Cardiac muscle cell (in vitro differentiated cells and primary cell): ENCODE results near the gene CASKIN1. TPM values are rescaled to one million over a fixed set of nuclear protein-coding genes. Genes with fewer than 3 reads are reported as not detected.

Experiments
- DNase-seq, 2 donors: peaks; one replicate each; pipeline versions ENCODE4 v3.0.0 to v3.0.0-alpha.2; 2010 to 2017; ENCODE audit warnings: low read depth in 1 of 2, low spot score in 1 of 2
- H3K27ac ChIP-seq: fragments of 200-600 bp; sonication (generic); 2 replicates; pipeline ENCODE4 v1.5.1; 2016
- H3K27me3 ChIP-seq: fragments of 200-600 bp; sonication (generic); 2 replicates; pipeline ENCODE4 v1.6.0; 2016; ENCODE audit warnings: control low read depth
- H3K36me3 ChIP-seq: fragments of 200-600 bp; sonication (generic); 2 replicates; pipeline ENCODE4 v1.5.1; 2016; ENCODE audit warnings: control low read depth
- H3K4me1 ChIP-seq: fragments of 200-600 bp; sonication (generic); 2 replicates; pipeline ENCODE4 v1.8.1; 2017; ENCODE audit warnings: low read depth, mild to moderate bottlenecking, mixed run types
- H3K4me3 ChIP-seq: fragments of 200-600 bp; sonication (generic); 2 replicates; pipeline ENCODE4 v1.5.1; 2016; ENCODE audit warnings: mild to moderate bottlenecking
- H3K9me3 ChIP-seq: fragments of 200-600 bp; sonication (generic); 2 replicates; pipeline ENCODE4 v1.5.1; 2017; ENCODE audit warnings: low read depth, mild to moderate bottlenecking, control low read depth
- polyA plus RNA-seq: library from polyadenylated mRNA; unstranded; fragments of >200 nt; fragmentation: Nextera tagmentation; extraction: Ambion mirVana; gene quantifications from 2 replicates; pipeline ENCODE4 v1.2.1, GENCODE V29; 2016
- total RNA-seq: library from RNA; depleted of rRNA; stranded (reverse); fragments of >200 nt; gene quantifications from 2 replicates; pipeline ENCODE4 v1.2.3, GENCODE V29; 2016
- TF ChIP-seq, protein P1 (sequence below): IDR thresholded peaks from 2 replicates; pipeline ENCODE4 v1.5.1; 2012; ENCODE audit warnings: low read depth, mild to moderate bottlenecking, low read length

The CASKIN1 gene
- total and polyA plus RNA-seq, 2 experiments from 2014 or later: 14.3 to 15.5 TPM

GRCh38 chr16:2157480-2158261 is 38.7 kb downstream of the CASKIN1 start:
- Histone ChIP-seq H3K4me1 (peaks cover 27% of the 10 kb centered on the region), H3K36me3 (no peaks in the 10 kb centered on the region), H3K27ac (no peak overlapping the region), H3K4me3 (no peak overlapping the region), H3K9me3 (no peaks in the 10 kb centered on the region), H3K27me3 (no peaks in the 10 kb centered on the region)
- DNase-seq: no peak
- TF ChIP-seq, protein P1, sequence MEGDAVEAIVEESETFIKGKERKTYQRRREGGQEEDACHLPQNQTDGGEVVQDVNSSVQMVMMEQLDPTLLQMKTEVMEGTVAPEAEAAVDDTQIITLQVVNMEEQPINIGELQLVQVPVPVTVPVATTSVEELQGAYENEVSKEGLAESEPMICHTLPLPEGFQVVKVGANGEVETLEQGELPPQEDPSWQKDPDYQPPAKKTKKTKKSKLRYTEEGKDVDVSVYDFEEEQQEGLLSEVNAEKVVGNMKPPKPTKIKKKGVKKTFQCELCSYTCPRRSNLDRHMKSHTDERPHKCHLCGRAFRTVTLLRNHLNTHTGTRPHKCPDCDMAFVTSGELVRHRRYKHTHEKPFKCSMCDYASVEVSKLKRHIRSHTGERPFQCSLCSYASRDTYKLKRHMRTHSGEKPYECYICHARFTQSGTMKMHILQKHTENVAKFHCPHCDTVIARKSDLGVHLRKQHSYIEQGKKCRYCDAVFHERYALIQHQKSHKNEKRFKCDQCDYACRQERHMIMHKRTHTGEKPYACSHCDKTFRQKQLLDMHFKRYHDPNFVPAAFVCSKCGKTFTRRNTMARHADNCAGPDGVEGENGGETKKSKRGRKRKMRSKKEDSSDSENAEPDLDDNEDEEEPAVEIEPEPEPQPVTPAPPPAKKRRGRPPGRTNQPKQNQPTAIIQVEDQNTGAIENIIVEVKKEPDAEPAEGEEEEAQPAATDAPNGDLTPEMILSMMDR: no peak

DNA sequence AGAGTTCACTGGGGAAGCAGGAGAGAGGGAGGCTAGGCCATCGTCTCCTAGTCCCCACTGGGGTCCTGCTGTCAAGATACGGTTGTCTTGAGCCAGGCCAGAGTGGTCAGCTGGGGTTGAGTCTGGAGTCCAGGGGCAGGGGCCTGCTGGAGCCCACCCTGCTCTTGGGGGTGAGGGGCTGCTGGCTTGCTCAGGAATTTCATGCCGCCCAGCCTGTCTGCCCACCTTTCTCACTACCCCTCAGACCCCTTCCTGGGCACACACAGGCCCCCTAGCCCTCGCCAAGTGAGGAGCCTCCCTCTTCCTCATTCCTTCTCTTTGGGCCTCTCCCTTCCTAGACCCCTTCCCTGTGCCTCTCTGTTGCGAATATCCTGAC is 39.6 kb downstream of the CASKIN1 start:
- DNase-seq: no peak
- Histone ChIP-seq H3K4me3 (peak overlapping the region; percentile 91), H3K4me1 (peaks cover 29% of the 10 kb centered on the region), H3K9me3 (no peaks in the 10 kb centered on the region), H3K27ac (peak overlapping the region; percentile 63), H3K36me3 (no peaks in the 10 kb centered on the region), H3K27me3 (no peaks in the 10 kb centered on the region)
- TF ChIP-seq, protein P1: no peak

DNA sequence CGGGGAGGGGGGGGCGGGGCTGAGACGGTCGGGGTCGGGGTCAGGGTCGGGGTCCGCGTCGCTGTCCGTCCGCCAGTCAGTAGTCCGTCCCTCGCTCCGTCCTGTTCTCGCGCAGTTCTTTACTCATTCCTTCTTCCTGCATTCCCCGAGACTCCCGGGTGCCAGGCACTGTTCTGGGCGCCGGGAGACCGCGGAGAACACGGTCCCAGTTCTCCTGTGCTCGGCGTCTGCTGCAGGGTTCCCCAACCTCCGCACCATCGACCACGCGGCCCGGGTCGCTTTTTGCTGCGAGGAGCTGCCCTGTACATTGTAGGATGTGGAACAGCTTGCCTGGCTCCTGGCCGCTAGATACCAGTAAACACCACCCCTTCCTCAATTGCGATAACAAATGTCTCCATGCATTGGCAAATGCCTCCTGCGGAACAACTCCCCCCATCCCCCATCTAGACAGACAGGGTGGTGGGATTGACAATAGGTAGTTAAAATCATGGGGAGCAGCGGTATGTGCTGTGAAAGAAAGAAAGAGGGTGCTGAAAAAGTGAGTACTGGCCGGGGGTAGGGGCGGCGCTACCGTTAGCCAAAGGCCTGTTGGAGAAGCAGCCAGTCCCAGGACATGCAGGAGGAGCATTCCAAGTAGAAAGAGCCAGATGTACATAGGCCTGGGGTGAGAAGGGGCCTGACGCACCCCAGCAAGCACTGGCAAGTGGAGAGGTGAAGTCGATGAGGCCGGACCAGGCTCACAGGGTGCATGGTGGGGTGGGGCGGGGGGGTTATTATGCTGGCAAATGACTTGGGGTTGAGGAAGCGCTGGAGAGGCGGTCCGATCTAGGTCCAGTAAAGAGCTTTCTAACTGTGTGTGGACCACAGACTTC is 40.2 kb downstream of the CASKIN1 start:
- Histone ChIP-seq H3K4me3 (peak overlapping the region; percentile 91), H3K27me3 (no peaks in the 10 kb centered on the region), H3K9me3 (no peaks in the 10 kb centered on the region), H3K36me3 (no peaks in the 10 kb centered on the region), H3K4me1 (peaks cover 29% of the 10 kb centered on the region), H3K27ac (peak overlapping the region; percentile 63)
- TF ChIP-seq, protein P1: no peak
- peak; percentile 59 to 74 for DNase-seq

GRCh38 chr16:2155091-2155950 is 41.1 kb downstream of the CASKIN1 start, which contains the start of gene TRAF7:
TRAF7 (plus strand) TSS chr16:2155782; CDS start chr16:2163921, 8,139 bp downstream.
- Histone ChIP-seq H3K27me3 (no peaks in the 10 kb centered on the region), H3K36me3 (no peaks in the 10 kb centered on the region), H3K4me3 (peak within 1 kb of the TSS; percentile 91), H3K9me3 (no peaks in the 10 kb centered on the region), H3K4me1 (peaks cover 33% of the 10 kb centered on the region), H3K27ac (peak within 1 kb of the TSS; percentile 67)
- peak; percentile 100 for DNase-seq
- TF ChIP-seq, protein P1: no peak

DNA sequence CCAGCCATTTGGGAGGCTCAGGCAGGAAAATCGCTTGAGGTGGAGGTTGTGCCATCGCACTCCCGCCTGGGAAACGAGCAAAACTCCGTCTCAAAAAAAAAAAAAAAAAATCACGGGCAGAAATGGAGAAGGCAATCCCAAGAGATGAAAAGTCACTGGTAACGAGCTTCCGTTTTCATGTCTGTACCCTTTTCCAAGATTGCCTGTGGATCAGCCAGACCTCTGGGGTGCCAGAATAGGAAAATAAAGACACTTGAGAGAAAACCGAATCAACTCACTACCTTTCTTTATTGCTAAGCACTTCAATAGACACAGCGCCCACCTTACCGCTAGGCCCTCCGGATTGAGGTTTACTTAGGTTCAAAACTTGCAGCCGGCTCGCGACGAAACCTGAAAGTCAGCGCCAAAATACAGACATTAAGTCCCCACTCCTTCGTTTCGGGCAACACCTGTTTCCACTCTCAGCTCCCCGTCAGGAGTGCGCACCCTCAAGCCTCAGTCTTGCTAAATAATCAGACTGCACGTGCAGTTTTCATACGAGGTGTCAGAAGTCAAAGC is 41.8 kb downstream of the CASKIN1 start:
- H3K4me3 ChIP-seq: peak overlapping the region; percentile 78
- no peaks in the 10 kb centered on the region for H3K9me3 ChIP-seq
- H3K27me3 ChIP-seq: no peaks in the 10 kb centered on the region
- peaks cover 33% of the 10 kb centered on the region for H3K4me1 ChIP-seq
- TF ChIP-seq, protein P1: no peak
- H3K27ac ChIP-seq: peak overlapping the region; percentile 67
- no peak for DNase-seq
- no peaks in the 10 kb centered on the region for H3K36me3 ChIP-seq
